Chondrocyte (in vitro differentiated cells): Measurements from ENCODE around the gene PAN2. TPM values are rescaled to one million over a fixed set of nuclear protein-coding genes. Genes with fewer than 3 reads are reported as not detected.

ENCODE experiments used
- DNase-seq: peaks from one replicate; pipeline ENCODE4 v3.0.0; 2021; ENCODE audit warnings: mixed read lengths, low spot score
- H3K27ac Mint-ChIP-seq: one replicate; pipeline ENCODE4 v1.8.0; 2021; ENCODE audit warnings: mild to moderate bottlenecking, moderate library complexity, mixed read lengths; ENCODE audit not compliant: unreplicated experiment
- H3K27me3 Mint-ChIP-seq: 2 replicates; pipeline ENCODE4 v1.8.0; 2021; ENCODE audit warnings: low read depth, mixed read lengths
- H3K36me3 Mint-ChIP-seq: 2 replicates; pipeline ENCODE4 v1.8.0; 2021; ENCODE audit warnings: low read depth, mixed read lengths
- H3K4me1 Mint-ChIP-seq: 2 replicates; pipeline ENCODE4 v1.8.0; 2021; ENCODE audit warnings: low read depth, mild to moderate bottlenecking, mixed read lengths
- H3K4me3 Mint-ChIP-seq: one replicate; pipeline ENCODE4 v1.8.0; 2021; ENCODE audit warnings: mild to moderate bottlenecking, moderate library complexity, mixed read lengths; ENCODE audit not compliant: unreplicated experiment
- H3K9me3 Mint-ChIP-seq: 2 replicates; pipeline ENCODE4 v1.8.0; 2021; ENCODE audit warnings: low read depth, mixed read lengths
- CTCF ChIP-seq: fragments of 200-600 bp; sonication (generic); IDR thresholded peaks from 2 replicates; pipeline ENCODE4 v1.5.0; 2021; ENCODE audit warnings: antibody characterized with exemption, mild to moderate bottlenecking, moderate library complexity
- total RNA-seq: library from RNA; stranded (reverse); gene quantifications from 3 replicates; pipeline ENCODE4 v1.2.1, GENCODE V29; 2021

PAN2 gene
- total RNA-seq, 1 donor from 2014 or later, result 27.6 TPM

GRCh38 chr12:56307221-56307965, 26.4 kb downstream of the PAN2 start:
- Mint-ChIP-seq H3K36me3 (peaks cover 12% of the 10 kb centered on the region), H3K4me3 (no peak overlapping the region), H3K4me1 (no peaks in the 10 kb centered on the region), H3K27ac (no peak overlapping the region), H3K27me3 (no peaks in the 10 kb centered on the region), H3K9me3 (no peaks in the 10 kb centered on the region)
- TF ChIP-seq CTCF, result no peak
- no peak for DNase-seq

GRCh38 chr12:56304872-56305590, 28.8 kb downstream of the PAN2 start:
- DNase-seq, result no peak
- Mint-ChIP-seq H3K4me1 (peaks cover 11% of the 10 kb centered on the region), H3K36me3 (peaks cover 6% of the 10 kb centered on the region), H3K27ac (no peak overlapping the region), H3K4me3 (no peak overlapping the region), H3K9me3 (no peaks in the 10 kb centered on the region), H3K27me3 (no peaks in the 10 kb centered on the region)
- no peak for TF ChIP-seq CTCF

- H3K27me3 Mint-ChIP-seq, result no peaks in the 10 kb centered on the region
- peak overlapping the region; percentile 45 for H3K27ac Mint-ChIP-seq
- H3K4me3 Mint-ChIP-seq, result no peak overlapping the region
- H3K9me3 Mint-ChIP-seq, result no peaks in the 10 kb centered on the region
- TF ChIP-seq CTCF, result no peak
- DNase-seq, result no peak
- H3K4me1 Mint-ChIP-seq, result peaks cover 16% of the 10 kb centered on the region
- H3K36me3 Mint-ChIP-seq, result peaks cover 2% of the 10 kb centered on the region
These were observed 29.5 kb downstream of the PAN2 start for GRCh38 chr12:56304276-56304675.

- H3K36me3 Mint-ChIP-seq, result no peaks in the 10 kb centered on the region
- H3K27me3 Mint-ChIP-seq, result no peaks in the 10 kb centered on the region
- H3K4me3 Mint-ChIP-seq, result peak overlapping the region; percentile 94
- H3K27ac Mint-ChIP-seq, result peak overlapping the region; percentile 91
- H3K9me3 Mint-ChIP-seq, result no peaks in the 10 kb centered on the region
- no peak for DNase-seq
- H3K4me1 Mint-ChIP-seq, result peaks cover 44% of the 10 kb centered on the region
- TF ChIP-seq CTCF, result no peak
These were observed 32.9 kb downstream of the PAN2 start for GRCh38 chr12:56300644-56301464.
